HEK293 (cell line): Measurements from ENCODE around the gene CARS1.

ENCODE experiments used
- KLF1 ChIP-seq: fragments of 450-650 bp; formaldehyde crosslinking; IDR thresholded peaks from 2 replicates; pipeline ENCODE4 v1.5.1; 2016; ENCODE audit warnings: missing biosample characterization, missing genetic modification characterization
- KLF7 ChIP-seq: fragments of 450-650 bp; formaldehyde crosslinking; IDR thresholded peaks from 2 replicates; pipeline ENCODE4 v1.5.1; 2016; ENCODE audit warnings: missing biosample characterization, missing genetic modification characterization, borderline replicate concordance
- ZEB2 ChIP-seq: fragments of 450-650 bp; formaldehyde crosslinking; IDR thresholded peaks from 2 replicates; pipeline ENCODE4 v1.5.1; 2016; ENCODE audit warnings: missing biosample characterization, missing genetic modification characterization
- ZNF341 ChIP-seq: fragments of 450-650 bp; formaldehyde crosslinking; IDR thresholded peaks from 2 replicates; pipeline ENCODE4; 2016; ENCODE audit warnings: low read depth, missing biosample characterization, missing genetic modification characterization
- ZNF366 ChIP-seq: fragments of 450-650 bp; formaldehyde crosslinking; conservative IDR thresholded peaks from 2 replicates; pipeline ENCODE4 v1.5.1; 2016; ENCODE audit warnings: missing biosample characterization, missing genetic modification characterization
- ZNF548 ChIP-seq: fragments of 450-650 bp; formaldehyde crosslinking; IDR thresholded peaks from 2 replicates; pipeline ENCODE4 v1.5.1; 2016; ENCODE audit warnings: missing biosample characterization, missing genetic modification characterization
- ZNF600 ChIP-seq: fragments of 450-650 bp; formaldehyde crosslinking; IDR thresholded peaks from 2 replicates; pipeline ENCODE4 v1.5.1; 2016; ENCODE audit warnings: missing biosample characterization, missing genetic modification characterization
- ZNF621 ChIP-seq: fragments of 450-650 bp; formaldehyde crosslinking; IDR thresholded peaks from 2 replicates; pipeline ENCODE4 v1.5.1; 2017; ENCODE audit warnings: missing biosample characterization, missing genetic modification characterization
- ZNF792 ChIP-seq: fragments of 450-650 bp; formaldehyde crosslinking; IDR thresholded peaks from 2 replicates; pipeline ENCODE4 v1.5.1; 2016; ENCODE audit warnings: missing biosample characterization, missing genetic modification characterization
- ZSCAN30 ChIP-seq: fragments of 450-650 bp; IDR thresholded peaks from 2 replicates; pipeline ENCODE4 v1.5.1; 2018; ENCODE audit warnings: missing biosample characterization, mild to moderate bottlenecking, missing genetic modification characterization, moderate library complexity
- TF ChIP-seq, protein P1 (sequence below): fragments of 450-650 bp; formaldehyde crosslinking; IDR thresholded peaks from 2 replicates; pipeline ENCODE4 v1.5.1; 2016; ENCODE audit warnings: missing biosample characterization, missing genetic modification characterization
- TF ChIP-seq, protein P2 (sequence below): fragments of 450-650 bp; formaldehyde crosslinking; IDR thresholded peaks from 2 replicates; pipeline ENCODE4 v1.5.1; 2016; ENCODE audit warnings: missing biosample characterization, missing genetic modification characterization, borderline replicate concordance
- TF ChIP-seq, protein P3 (sequence below): sonication (generic); formaldehyde crosslinking; IDR thresholded peaks from 2 replicates; pipeline ENCODE4 v1.8.1; 2022; ENCODE audit warnings: mild to moderate bottlenecking, moderate library complexity, missing genetic modification reagents
- TF ChIP-seq, protein P4 (sequence below): fragments of 450-650 bp; formaldehyde crosslinking; IDR thresholded peaks from 2 replicates; pipeline ENCODE4 v1.5.1; 2016; ENCODE audit warnings: missing biosample characterization, missing genetic modification characterization
- TF ChIP-seq, protein P5 (sequence below): fragments of 450-650 bp; formaldehyde crosslinking; IDR thresholded peaks from 2 replicates; pipeline ENCODE4 v1.5.1; 2016; ENCODE audit warnings: missing biosample characterization, missing genetic modification characterization

Gene CARS1

DNA sequence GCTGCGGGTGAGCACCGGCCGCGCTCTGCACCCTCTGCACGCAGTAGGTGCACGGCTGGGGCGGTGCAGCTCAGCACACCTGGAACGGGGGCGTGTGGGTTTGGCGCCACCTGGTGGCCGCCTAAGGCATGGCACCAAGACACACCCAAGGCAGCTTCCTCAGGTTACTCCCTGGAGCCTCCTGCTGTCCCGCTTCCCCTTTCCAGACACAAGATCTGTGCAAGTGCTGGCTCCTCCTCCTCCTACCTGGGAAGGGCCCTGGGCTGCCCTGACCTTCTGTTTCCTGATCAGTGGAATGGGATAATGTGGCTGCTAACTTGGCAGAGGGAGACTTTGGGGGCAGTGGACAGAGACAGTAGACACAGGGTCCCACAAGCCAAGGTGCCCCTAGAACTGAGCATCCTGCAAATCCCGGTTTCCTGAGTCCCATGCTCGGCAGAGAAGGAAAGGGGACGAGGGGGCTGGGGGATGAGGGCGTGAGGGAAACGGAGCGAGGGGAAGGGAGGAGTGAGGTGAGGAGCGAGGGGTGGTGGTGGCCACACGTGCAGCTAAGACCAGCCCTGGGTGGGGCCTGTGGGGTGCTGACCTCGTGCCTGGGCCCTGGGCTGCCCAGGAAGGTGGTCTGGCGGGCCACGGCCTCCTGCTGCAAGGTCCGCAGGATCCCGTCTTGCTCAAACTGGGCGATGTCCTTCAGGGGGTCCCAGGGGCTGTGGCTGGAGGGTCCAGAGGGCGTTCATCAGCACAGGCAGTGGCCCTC is 34.8 kb upstream of the CARS1 start (continued):
- TF ChIP-seq, protein P1, sequence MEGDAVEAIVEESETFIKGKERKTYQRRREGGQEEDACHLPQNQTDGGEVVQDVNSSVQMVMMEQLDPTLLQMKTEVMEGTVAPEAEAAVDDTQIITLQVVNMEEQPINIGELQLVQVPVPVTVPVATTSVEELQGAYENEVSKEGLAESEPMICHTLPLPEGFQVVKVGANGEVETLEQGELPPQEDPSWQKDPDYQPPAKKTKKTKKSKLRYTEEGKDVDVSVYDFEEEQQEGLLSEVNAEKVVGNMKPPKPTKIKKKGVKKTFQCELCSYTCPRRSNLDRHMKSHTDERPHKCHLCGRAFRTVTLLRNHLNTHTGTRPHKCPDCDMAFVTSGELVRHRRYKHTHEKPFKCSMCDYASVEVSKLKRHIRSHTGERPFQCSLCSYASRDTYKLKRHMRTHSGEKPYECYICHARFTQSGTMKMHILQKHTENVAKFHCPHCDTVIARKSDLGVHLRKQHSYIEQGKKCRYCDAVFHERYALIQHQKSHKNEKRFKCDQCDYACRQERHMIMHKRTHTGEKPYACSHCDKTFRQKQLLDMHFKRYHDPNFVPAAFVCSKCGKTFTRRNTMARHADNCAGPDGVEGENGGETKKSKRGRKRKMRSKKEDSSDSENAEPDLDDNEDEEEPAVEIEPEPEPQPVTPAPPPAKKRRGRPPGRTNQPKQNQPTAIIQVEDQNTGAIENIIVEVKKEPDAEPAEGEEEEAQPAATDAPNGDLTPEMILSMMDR (tag by site-specific recombination): peak; percentile 96
- TF ChIP-seq, protein P2, sequence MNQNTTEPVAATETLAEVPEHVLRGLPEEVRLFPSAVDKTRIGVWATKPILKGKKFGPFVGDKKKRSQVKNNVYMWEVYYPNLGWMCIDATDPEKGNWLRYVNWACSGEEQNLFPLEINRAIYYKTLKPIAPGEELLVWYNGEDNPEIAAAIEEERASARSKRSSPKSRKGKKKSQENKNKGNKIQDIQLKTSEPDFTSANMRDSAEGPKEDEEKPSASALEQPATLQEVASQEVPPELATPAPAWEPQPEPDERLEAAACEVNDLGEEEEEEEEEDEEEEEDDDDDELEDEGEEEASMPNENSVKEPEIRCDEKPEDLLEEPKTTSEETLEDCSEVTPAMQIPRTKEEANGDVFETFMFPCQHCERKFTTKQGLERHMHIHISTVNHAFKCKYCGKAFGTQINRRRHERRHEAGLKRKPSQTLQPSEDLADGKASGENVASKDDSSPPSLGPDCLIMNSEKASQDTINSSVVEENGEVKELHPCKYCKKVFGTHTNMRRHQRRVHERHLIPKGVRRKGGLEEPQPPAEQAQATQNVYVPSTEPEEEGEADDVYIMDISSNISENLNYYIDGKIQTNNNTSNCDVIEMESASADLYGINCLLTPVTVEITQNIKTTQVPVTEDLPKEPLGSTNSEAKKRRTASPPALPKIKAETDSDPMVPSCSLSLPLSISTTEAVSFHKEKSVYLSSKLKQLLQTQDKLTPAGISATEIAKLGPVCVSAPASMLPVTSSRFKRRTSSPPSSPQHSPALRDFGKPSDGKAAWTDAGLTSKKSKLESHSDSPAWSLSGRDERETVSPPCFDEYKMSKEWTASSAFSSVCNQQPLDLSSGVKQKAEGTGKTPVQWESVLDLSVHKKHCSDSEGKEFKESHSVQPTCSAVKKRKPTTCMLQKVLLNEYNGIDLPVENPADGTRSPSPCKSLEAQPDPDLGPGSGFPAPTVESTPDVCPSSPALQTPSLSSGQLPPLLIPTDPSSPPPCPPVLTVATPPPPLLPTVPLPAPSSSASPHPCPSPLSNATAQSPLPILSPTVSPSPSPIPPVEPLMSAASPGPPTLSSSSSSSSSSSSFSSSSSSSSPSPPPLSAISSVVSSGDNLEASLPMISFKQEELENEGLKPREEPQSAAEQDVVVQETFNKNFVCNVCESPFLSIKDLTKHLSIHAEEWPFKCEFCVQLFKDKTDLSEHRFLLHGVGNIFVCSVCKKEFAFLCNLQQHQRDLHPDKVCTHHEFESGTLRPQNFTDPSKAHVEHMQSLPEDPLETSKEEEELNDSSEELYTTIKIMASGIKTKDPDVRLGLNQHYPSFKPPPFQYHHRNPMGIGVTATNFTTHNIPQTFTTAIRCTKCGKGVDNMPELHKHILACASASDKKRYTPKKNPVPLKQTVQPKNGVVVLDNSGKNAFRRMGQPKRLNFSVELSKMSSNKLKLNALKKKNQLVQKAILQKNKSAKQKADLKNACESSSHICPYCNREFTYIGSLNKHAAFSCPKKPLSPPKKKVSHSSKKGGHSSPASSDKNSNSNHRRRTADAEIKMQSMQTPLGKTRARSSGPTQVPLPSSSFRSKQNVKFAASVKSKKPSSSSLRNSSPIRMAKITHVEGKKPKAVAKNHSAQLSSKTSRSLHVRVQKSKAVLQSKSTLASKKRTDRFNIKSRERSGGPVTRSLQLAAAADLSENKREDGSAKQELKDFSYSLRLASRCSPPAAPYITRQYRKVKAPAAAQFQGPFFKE: no peak
- TF ChIP-seq KLF7 (tag by site-specific recombination) (peak; percentile 77; the same call in 1 of the 2 replicates), ZNF621 (tag by site-specific recombination) (no peak), ZNF792 (tag by site-specific recombination) (0 out of 2 replicates have a peak, but pooled peaks have one; percentile 35), ZNF548 (no peak), KLF1 (tag by site-specific recombination) (peak; percentile 49), ZSCAN30 (tag by site-specific recombination) (peak; percentile 88), ZEB2 (tag by site-specific recombination) (peak; percentile 49; the same call in 1 of the 2 replicates), ZNF341 (tag by site-specific recombination) (no peak), ZNF600 (0 out of 2 replicates have a peak, but pooled peaks have one; percentile 23), ZNF366 (tag by site-specific recombination) (no peak)
- TF ChIP-seq, protein P3, sequence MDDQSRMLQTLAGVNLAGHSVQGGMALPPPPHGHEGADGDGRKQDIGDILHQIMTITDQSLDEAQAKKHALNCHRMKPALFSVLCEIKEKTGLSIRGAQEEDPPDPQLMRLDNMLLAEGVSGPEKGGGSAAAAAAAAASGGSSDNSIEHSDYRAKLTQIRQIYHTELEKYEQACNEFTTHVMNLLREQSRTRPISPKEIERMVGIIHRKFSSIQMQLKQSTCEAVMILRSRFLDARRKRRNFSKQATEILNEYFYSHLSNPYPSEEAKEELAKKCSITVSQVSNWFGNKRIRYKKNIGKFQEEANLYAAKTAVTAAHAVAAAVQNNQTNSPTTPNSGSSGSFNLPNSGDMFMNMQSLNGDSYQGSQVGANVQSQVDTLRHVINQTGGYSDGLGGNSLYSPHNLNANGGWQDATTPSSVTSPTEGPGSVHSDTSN: peak; percentile 48; the same call in 1 of the 2 replicates
- TF ChIP-seq, protein P4, sequence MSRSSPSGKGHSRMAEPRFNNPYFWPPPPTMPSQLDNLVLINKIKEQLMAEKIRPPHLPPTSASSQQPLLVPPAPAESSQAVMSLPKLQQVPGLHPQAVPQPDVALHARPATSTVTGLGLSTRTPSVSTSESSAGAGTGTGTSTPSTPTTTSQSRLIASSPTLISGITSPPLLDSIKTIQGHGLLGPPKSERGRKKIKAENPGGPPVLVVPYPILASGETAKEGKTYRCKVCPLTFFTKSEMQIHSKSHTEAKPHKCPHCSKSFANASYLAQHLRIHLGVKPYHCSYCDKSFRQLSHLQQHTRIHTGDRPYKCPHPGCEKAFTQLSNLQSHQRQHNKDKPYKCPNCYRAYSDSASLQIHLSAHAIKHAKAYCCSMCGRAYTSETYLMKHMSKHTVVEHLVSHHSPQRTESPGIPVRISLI (tag by site-specific recombination): no peak
- TF ChIP-seq, protein P5, sequence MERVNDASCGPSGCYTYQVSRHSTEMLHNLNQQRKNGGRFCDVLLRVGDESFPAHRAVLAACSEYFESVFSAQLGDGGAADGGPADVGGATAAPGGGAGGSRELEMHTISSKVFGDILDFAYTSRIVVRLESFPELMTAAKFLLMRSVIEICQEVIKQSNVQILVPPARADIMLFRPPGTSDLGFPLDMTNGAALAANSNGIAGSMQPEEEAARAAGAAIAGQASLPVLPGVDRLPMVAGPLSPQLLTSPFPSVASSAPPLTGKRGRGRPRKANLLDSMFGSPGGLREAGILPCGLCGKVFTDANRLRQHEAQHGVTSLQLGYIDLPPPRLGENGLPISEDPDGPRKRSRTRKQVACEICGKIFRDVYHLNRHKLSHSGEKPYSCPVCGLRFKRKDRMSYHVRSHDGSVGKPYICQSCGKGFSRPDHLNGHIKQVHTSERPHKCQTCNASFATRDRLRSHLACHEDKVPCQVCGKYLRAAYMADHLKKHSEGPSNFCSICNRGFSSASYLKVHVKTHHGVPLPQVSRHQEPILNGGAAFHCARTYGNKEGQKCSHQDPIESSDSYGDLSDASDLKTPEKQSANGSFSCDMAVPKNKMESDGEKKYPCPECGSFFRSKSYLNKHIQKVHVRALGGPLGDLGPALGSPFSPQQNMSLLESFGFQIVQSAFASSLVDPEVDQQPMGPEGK: peak; percentile 48; the same call in 1 of the 2 replicates
